Ishikawa (cell line): Measurements from ENCODE around the gene EEF1AKMT3.

ENCODE experiments used
- EGR1 ChIP-seq: IDR thresholded peaks from 2 replicates; pipeline ENCODE4 v1.6.1; 2012
- EP300 ChIP-seq: IDR thresholded peaks from 2 replicates; pipeline ENCODE4 v1.6.1; 2012; ENCODE audit warnings: borderline replicate concordance
- MAX ChIP-seq: IDR thresholded peaks from 2 replicates; pipeline ENCODE4 v1.6.1; 2012

GRCh38 chr12:57735952-57736740 lies 36.3 kb upstream of the EEF1AKMT3 start:
- no peak for TF ChIP-seq MAX
- no peak for TF ChIP-seq EP300
- no peak for TF ChIP-seq EGR1
